ENCODE measurements around the gene ALDH1A3.

ALDH1A3 gene

DNA sequence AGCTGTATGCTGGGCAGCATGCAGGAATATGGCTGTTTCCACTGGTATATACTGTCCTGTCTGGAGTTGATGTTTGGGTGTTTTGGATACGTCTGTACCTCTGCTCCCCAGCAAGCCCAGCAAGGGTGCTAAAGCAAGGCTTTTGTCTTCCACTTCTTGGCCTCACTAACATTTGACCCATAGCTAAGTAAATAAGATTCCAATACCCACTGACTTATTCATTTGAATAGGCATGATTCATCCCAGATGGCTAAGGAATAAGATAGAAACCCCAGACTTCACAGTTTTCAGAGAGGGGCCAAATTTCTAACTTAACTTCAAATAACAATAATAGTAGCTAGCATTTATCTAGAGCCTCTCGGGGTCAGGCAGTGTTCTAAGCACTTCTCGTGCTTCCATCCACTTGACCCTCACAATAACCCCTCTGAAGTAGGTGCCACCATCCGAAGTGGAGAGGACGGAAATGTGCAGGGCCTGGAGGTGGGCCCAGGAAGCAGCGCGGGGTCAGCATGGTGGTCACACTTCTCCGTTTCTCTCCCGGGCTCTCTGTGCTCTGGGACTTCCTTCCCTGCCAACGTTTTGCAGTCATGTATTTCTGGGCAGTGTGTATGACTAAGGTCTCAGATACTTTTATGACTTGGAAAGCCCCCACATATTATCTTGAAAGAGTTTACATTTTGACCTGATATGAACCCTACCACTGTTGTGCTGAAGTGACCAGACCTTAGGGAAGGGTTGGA, 78.9 kb downstream of the ALDH1A3 start:
- no peak for DNase-seq

DNA sequence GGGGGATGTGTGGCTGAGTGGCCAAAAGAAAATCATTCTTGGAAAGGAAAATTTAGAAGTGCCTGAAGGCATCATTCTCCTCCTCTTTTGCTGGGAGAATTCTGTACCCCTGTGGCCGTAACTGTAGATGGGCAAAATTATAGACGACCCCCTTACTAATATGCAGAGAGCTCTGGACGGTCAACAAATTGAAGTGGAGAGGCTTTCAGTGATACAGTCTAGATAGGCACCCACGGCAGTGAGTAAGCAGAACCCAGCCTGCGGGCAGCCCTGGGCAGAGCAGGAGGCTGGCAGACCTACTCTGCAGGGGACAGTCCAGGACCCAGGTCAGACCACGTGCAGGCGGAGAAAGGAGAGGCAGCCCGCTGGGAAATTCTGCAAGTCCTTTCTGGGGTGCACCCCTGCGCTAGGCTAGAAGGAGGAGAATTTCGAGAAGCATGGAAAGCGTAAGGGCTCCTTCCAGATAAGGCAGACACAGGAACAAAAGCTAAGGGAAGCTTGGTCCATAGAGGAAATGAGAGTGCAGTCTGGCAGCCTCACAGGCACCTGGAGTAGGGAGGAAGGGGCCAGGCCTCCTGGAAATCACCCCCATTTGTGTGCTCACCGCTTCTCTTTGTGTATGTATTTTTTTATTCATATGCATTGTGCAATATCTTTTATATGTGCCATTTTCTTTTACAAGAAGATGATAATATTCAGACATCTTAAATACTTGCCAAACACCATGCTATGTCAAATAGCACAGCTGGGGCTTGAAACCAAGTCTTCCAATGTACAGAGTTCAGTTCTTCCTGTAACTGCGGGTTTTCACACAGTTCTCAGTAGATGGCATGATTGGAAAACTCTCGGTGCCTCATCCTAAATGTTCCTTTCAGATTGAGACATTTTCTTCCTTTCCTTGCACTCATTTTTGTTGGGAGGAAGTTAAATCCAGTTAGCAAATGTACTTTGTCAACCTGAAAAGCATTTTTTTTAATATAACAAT, 79.7 kb downstream of the ALDH1A3 start:
- no peak for DNase-seq

All from CD4-positive, alpha-beta T cell treated with Interleukin-10 for 1 hour (primary cell).